GM21717 (cell line): ENCODE data around the gene FOXJ1.
"Not testable (repeated sequence)": the region's sequence is repeated elsewhere in the genome, so short reads cannot be mapped to it uniquely, and the experiment has no call there.

ENCODE experiments used
- ATAC-seq: cut with Tn5 transposase; IDR thresholded peaks from one replicate; pipeline ENCODE4 v1.9.1; 2021; ENCODE audit warnings: mild to moderate bottlenecking, moderate library complexity; ENCODE audit not compliant: unreplicated experiment

Gene FOXJ1

GRCh38 chr17:76141212-76142038 lies at the start of gene FOXJ1:
Gene FOXJ1, minus strand, starts transcription at chr17:76141245. Its CDS starts 850 bp downstream, at chr17:76140395.
- ATAC-seq: no peak

- ATAC-seq: no peak
Observed at GRCh38 chr17:76189741-76190140, 48.7 kb upstream of the FOXJ1 start.

- no peak for ATAC-seq
Observed at GRCh38 chr17:76189247-76189646, 48.2 kb upstream of the FOXJ1 start.

- no peak for ATAC-seq
Observed at GRCh38 chr17:76188213-76189016, 47.4 kb upstream of the FOXJ1 start.

- ATAC-seq: not testable (repeated sequence)
Observed at GRCh38 chr17:76186774-76187173, 45.7 kb upstream of the FOXJ1 start.

- no peak for ATAC-seq
Observed at GRCh38 chr17:76184290-76184689, 43.2 kb upstream of the FOXJ1 start.

GRCh38 chr17:76182016-76182764 lies 41.1 kb upstream of the FOXJ1 start:
- ATAC-seq: no peak

GRCh38 chr17:76179496-76180467 lies 38.7 kb upstream of the FOXJ1 start:
- ATAC-seq: no peak

GRCh38 chr17:76178124-76178523 lies 37.1 kb upstream of the FOXJ1 start:
- no peak for ATAC-seq

- ATAC-seq: no peak
Observed at GRCh38 chr17:76176701-76177574, 35.9 kb upstream of the FOXJ1 start.

- ATAC-seq: no peak
Observed at GRCh38 chr17:76174037-76174436, 33.0 kb upstream of the FOXJ1 start.

- ATAC-seq: no peak
Observed at GRCh38 chr17:76173474-76173873, 32.4 kb upstream of the FOXJ1 start.

- ATAC-seq: no peak
Observed at GRCh38 chr17:76171706-76172105, 30.7 kb upstream of the FOXJ1 start.

- no peak for ATAC-seq
Observed at GRCh38 chr17:76170114-76170513, 29.1 kb upstream of the FOXJ1 start.

GRCh38 chr17:76166906-76167305 lies 25.9 kb upstream of the FOXJ1 start:
- no peak for ATAC-seq

- no peak for ATAC-seq
Observed at GRCh38 chr17:76166168-76166567, 25.1 kb upstream of the FOXJ1 start.

- ATAC-seq: no peak
Observed at GRCh38 chr17:76164331-76164730, 23.3 kb upstream of the FOXJ1 start.

- no peak for ATAC-seq
Observed at GRCh38 chr17:76163919-76164318, 22.9 kb upstream of the FOXJ1 start.

- no peak for ATAC-seq
Observed at GRCh38 chr17:76161619-76162266, 20.7 kb upstream of the FOXJ1 start.
